H1 (cell line): Measurements from ENCODE around the gene BRD9. TPM values are rescaled to one million over a fixed set of nuclear protein-coding genes. Genes with fewer than 3 reads are reported as not detected.

Experiments
- CHD7 ChIP-seq: fragments of 300-600 bp; sonication (generic); IDR thresholded peaks from 2 replicates; pipeline ENCODE4 v1.7.1; 2012; ENCODE audit warnings: low read length, moderate library complexity, mild to moderate bottlenecking, inconsistent platforms; ENCODE audit not compliant: insufficient replicate concordance
- ZNF274 ChIP-seq: IDR thresholded peaks from 2 replicates; pipeline ENCODE4 v1.7.0; 2012; ENCODE audit warnings: low read length, borderline replicate concordance; ENCODE audit errors: extremely low read depth
- polyA plus RNA-seq, 7 experiments: library from polyadenylated mRNA; depleted of rRNA in 3 of 7; stranded (reverse) in 5 of 7; unstranded in 2 of 7; fragments of >200 nt in 5 of 7; fragments of 200-250 nt in 2 of 7; gene quantifications; 1 replicate in 5 of 7; 2 replicates in 1 of 7; 4 replicates in 1 of 7; pipeline versions ENCODE4 v1.2.1 to v1.2.3, GENCODE V29; 2011 to 2013; ENCODE audit warnings: missing spikeins in 2 of 7, mixed read lengths in 2 of 7
- total RNA-seq: library from RNA; stranded (reverse); fragmentation: NEBNext Ultra II Directional; extraction: Animal tissue kit (Norgen Biotek cat#: 25700); gene quantifications from 2 replicates; pipeline ENCODE4 v1.2.1, GENCODE V29; 2021

The BRD9 gene
- total and polyA plus RNA-seq, 2 of the 8 experiments (the other 6 are each of a cell fraction or from before 2014, with no cell fraction given), result 9.3 to 49.4 TPM

- no peak for TF ChIP-seq CHD7
- TF ChIP-seq ZNF274, result no peak
- TF ChIP-seq, all 59 proteins: peak for 0
These were observed 40.6 kb downstream of the BRD9 start (continued) for GRCh38 chr5:852018-852417.
